HCT116 (cell line): ENCODE data around the gene TYROBP. TPM values are rescaled to one million over a fixed set of nuclear protein-coding genes. Genes with fewer than 3 reads are reported as not detected.

Experiments
- ATAC-seq: fragments of 200-7000 bp; cut with Tn5 transposase; 2 replicates; pipeline ENCODE4 v1.9.1; 2020; ENCODE audit warnings: mild to moderate bottlenecking, moderate library complexity
- BruUV-seq: library from RNA; stranded (reverse); fragments of 400-500 nt; replicated peaks from 2 replicates; lab custom pipeline; 2021; lab: Mats Ljungman, UMichigan
- CTCF ChIA-PET: fragments of 300-600 bp; sonication (Branson Sonifier 250); formaldehyde crosslinking; loops from one replicate; lab custom pipeline; 2021; ENCODE audit warnings: antibody characterized with exemption; lab: Charles Lee
- POLR2A ChIA-PET: fragments of 300-600, 350-600 bp; sonication (Branson Sonifier 250); formaldehyde crosslinking; loops from one replicate; lab custom pipeline; 2021; ENCODE audit warnings: antibody characterized with exemption; lab: Charles Lee
- RAD21 ChIA-PET, 2 experiments: fragments of 300-600 bp; sonication (Branson Sonifier 250); formaldehyde crosslinking; loops; one replicate each; lab custom pipeline; 2023; ENCODE audit warnings: low total read pairs in 2 of 2; ENCODE audit not compliant: uncharacterized antibody in 2 of 2, unreplicated experiment in 2 of 2, low non-redundant PET in 1 of 2; lab: Charles Lee
- DNase-seq: peaks from one replicate; pipeline ENCODE4 v3.0.0-alpha.2; 2010; ENCODE audit warnings: low read depth, low spot score
- H2AFZ ChIP-seq: fragments of 200-600 bp; shearing (Covaris generic), sonication (generic); 2 replicates; pipeline ENCODE4 v1.6.1; 2017; ENCODE audit warnings: low read depth, mixed run types, mixed read lengths, antibody characterized with exemption, low read length; ENCODE audit not compliant: poor library complexity, severe bottlenecking
- H3K27ac ChIP-seq: 2 replicates; pipeline ENCODE4 v1.5.1; 2012; ENCODE audit warnings: low read depth, low read length
- H3K27me3 ChIP-seq: fragments of 200-600 bp; sonication (generic); 2 replicates; pipeline ENCODE4 v1.6.1; 2016; ENCODE audit warnings: mixed run types, low read length, mixed read lengths; ENCODE audit not compliant: insufficient read depth
- H3K36me3 ChIP-seq, 2 experiments: fragments of 200-500 bp in 1 of 2; fragments of 200-600 bp in 1 of 2; sonication (Bioruptor generic) in 1 of 2; sonication (generic) in 1 of 2; 2 replicates each; pipeline versions ENCODE4 v1.5.1 to v1.6.1; 2014 to 2016; ENCODE audit warnings: low read length in 2 of 2, inconsistent platforms in 1 of 2, mixed read lengths in 1 of 2, mixed run types in 1 of 2; ENCODE audit not compliant: insufficient read depth in 2 of 2, control insufficient read depth in 1 of 2
- H3K4me1 ChIP-seq, 2 experiments: fragments of 200-600 bp in 1 of 2; sonication (generic) in 1 of 2; 2 replicates each; pipeline versions ENCODE4 v1.5.1 to v1.6.1; 2012 to 2017; ENCODE audit warnings: low read length in 2 of 2, inconsistent platforms in 1 of 2, mild to moderate bottlenecking in 1 of 2, mixed read lengths in 1 of 2, mixed run types in 1 of 2, moderate library complexity in 1 of 2; ENCODE audit not compliant: insufficient read depth in 2 of 2, control insufficient read depth in 1 of 2
- H3K4me2 ChIP-seq: fragments of 200-600 bp; sonication (generic); 2 replicates; pipeline ENCODE4 v1.6.1; 2017; ENCODE audit warnings: mixed run types, low read length, mixed read lengths
- H3K4me3 ChIP-seq, 2 experiments: fragments of 200-600 bp in 1 of 2; sonication (generic) in 1 of 2; replicated peaks in 1 of 2; 2 replicates each; pipeline ENCODE4 v1.5.1; 2011 to 2016; ENCODE audit warnings: low read length in 2 of 2, control low read depth in 1 of 2, low read depth in 1 of 2, mild to moderate bottlenecking in 1 of 2, mixed read lengths in 1 of 2, mixed run types in 1 of 2
- H3K79me2 ChIP-seq: fragments of 200-600 bp; sonication (generic); 2 replicates; pipeline ENCODE4 v1.6.1; 2017; ENCODE audit warnings: mild to moderate bottlenecking, mixed run types, low read length, moderate library complexity, mixed read lengths; ENCODE audit not compliant: insufficient read depth
- H3K9ac ChIP-seq: fragments of 200-600 bp; sonication (generic); 2 replicates; pipeline ENCODE4 v1.6.1; 2016; ENCODE audit warnings: low read length, mixed read lengths
- H3K9me2 ChIP-seq: fragments of 200-600 bp; sonication (generic), shearing (Covaris generic); 2 replicates; pipeline ENCODE4 v1.6.1; 2017; ENCODE audit warnings: mixed run types, mild to moderate bottlenecking, moderate library complexity; ENCODE audit not compliant: insufficient read depth
- H3K9me3 ChIP-seq, 2 experiments: fragments of 200-500 bp in 1 of 2; fragments of 200-600 bp in 1 of 2; sonication (Bioruptor generic) in 1 of 2; sonication (generic) in 1 of 2; 2 replicates each; pipeline ENCODE4 v1.6.1; 2014 to 2017; ENCODE audit warnings: low read length in 2 of 2, mixed read lengths in 2 of 2, inconsistent platforms in 1 of 2, low read depth in 1 of 2, mild to moderate bottlenecking in 1 of 2, mixed run types in 1 of 2, moderate library complexity in 1 of 2; ENCODE audit not compliant: control insufficient read depth in 1 of 2, insufficient read depth in 1 of 2
- H4K20me1 ChIP-seq: fragments of 200-600 bp; sonication (generic), shearing (Covaris generic); 2 replicates; pipeline ENCODE4 v1.6.1; 2017; ENCODE audit warnings: mixed run types, mild to moderate bottlenecking, moderate library complexity; ENCODE audit not compliant: insufficient read depth
- EZH2 ChIP-seq: fragments of 200-600 bp; sonication (generic); IDR thresholded peaks from 2 replicates; pipeline ENCODE4 v1.6.1; 2017; ENCODE audit warnings: antibody characterized with exemption, mixed run types
- POLR2A ChIP-seq: IDR thresholded peaks from 2 replicates; pipeline ENCODE4 v1.7.0; 2011; ENCODE audit warnings: borderline replicate concordance; ENCODE audit not compliant: insufficient read depth, insufficient read length; ENCODE audit errors: extremely low read depth
- POLR2AphosphoS5 ChIP-seq: IDR thresholded peaks from 2 replicates; pipeline ENCODE4 v1.6.1; 2011; ENCODE audit warnings: mild to moderate bottlenecking, low read depth, low read length, moderate library complexity
- RAD21 ChIP-seq: IDR thresholded peaks from 2 replicates; pipeline ENCODE4 v1.6.1; 2012; ENCODE audit warnings: low read depth, mild to moderate bottlenecking
- SIN3A ChIP-seq: IDR thresholded peaks from 2 replicates; pipeline ENCODE4 v1.6.1; 2012; ENCODE audit warnings: low read depth
- ZNF274 ChIP-seq: fragments of 200-500 bp; sonication (Bioruptor generic); IDR thresholded peaks from 2 replicates; pipeline ENCODE4 v1.6.1; 2014; ENCODE audit warnings: mild to moderate bottlenecking, low read depth, low read length, inconsistent platforms
- intact Hi-C: fragments of 100-400 bp; cut with micrococcal nuclease; formaldehyde crosslinking; loops from 2 replicates; pipeline ENCODE4 v1.10.0; 2022
- total RNA-seq: library from RNA; stranded (reverse); gene quantifications from one replicate; pipeline ENCODE4 v1.2.1, GENCODE V29; 2021; ENCODE audit not compliant: unreplicated experiment
- TF ChIP-seq, protein P1 (sequence below): IDR thresholded peaks from 2 replicates; pipeline ENCODE4 v1.6.1; 2012
- TF ChIP-seq, protein P2 (sequence below): IDR thresholded peaks from 2 replicates; pipeline ENCODE4 v1.6.1; 2012

Gene TYROBP
- total RNA-seq, 1 experiment from 2014 or later, result 0.49 TPM

DNA sequence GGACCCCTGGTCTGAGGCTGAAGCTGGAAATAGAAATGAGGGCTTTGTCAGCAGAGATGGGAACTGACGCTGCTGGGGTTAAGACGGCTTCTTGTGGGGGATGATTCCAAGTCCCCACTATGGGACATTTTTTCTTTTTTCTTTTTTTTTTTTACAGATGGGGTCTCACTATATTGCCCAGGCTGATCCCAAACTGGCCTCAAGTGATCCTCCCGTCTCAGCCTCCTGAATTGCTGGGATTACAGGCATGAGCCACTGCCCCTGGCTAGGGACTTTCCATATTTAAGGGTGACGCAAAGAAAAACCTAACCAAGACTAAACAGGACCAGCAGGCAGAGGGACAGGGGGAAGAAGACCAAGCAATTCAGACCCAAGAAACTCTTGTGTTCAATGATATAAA is 38.1 kb upstream of the TYROBP start:
- TF ChIP-seq, protein P1, sequence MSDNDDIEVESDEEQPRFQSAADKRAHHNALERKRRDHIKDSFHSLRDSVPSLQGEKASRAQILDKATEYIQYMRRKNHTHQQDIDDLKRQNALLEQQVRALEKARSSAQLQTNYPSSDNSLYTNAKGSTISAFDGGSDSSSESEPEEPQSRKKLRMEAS, result no peak
- no peak for TF ChIP-seq RAD21
- TF ChIP-seq EZH2, result no peak
- TF ChIP-seq, all 23 proteins: peak for 0
- no peak for ATAC-seq
- Histone ChIP-seq H3K27ac (no peak overlapping the region), H3K79me2 (no peaks in the 10 kb centered on the region), H3K36me3 (no peaks in the 10 kb centered on the region; a peak in 2 of 4 replicates), H2AFZ (no peak overlapping the region), H3K9me3 (no peaks in the 10 kb centered on the region), H3K4me3 (no peak overlapping the region), H3K4me1 (peaks cover 0 to 5% of the 10 kb centered on the region in 2 experiments; a peak in 2 of 4 replicates), H3K9ac (no peak overlapping the region), H3K4me2 (no peak overlapping the region), H3K27me3 (no peaks in the 10 kb centered on the region), H3K9me2 (no peaks in the 10 kb centered on the region), H4K20me1 (no peaks in the 10 kb centered on the region)
- ChIA-PET CTCF (interaction anchor here (1.2 kb wide), 1 partner anchor 23 kb away, joined by 4 read pairs; no protein-coding TSS in a partner anchor), RAD21 (no interaction called here), POLR2A (no interaction called here)
- intact Hi-C loops, result no loop called here
- no TSS peak for BruUV-seq
- no peak for DNase-seq

DNA sequence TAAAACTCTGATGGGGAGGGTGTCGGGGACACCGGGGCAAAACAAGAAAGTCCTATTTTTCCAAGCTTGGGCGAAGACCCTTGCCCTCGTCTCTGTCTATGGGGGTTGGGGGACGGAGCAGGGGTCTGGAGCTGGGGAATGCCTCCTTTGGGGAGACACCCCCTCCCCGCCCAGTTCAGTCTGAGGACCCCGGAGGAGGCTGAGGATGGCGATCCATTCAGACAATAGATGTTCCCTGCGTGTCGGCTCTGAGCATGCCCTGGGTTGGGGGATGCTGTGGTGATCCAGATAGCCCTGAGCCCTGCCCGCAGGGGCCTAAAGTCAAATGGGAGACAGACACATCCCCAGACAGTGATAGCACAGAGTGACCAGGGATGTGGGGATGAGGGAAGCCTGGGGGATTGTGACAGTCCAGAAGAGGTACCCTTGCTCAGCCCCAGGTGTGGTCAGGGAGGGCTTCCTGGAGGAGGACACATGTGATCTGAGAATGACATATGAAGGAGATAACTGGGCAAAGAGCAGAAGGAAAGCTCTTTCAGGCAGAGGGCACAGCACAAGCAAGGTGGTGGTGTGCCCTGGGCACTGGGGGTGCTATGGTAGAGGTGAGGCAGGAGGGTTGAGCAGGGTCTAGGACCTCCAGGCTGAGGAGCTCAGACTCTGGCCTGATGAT is 37.2 kb upstream of the TYROBP start:
- H3K9ac ChIP-seq, result no peak overlapping the region
- no peaks in the 10 kb centered on the region for H4K20me1 ChIP-seq
- no peak overlapping the region for H2AFZ ChIP-seq
- ChIA-PET CTCF (no interaction called here), POLR2A (no interaction called here), RAD21 (no interaction called here)
- no peaks in the 10 kb centered on the region for H3K79me2 ChIP-seq
- no peaks in the 10 kb centered on the region for H3K9me2 ChIP-seq
- TF ChIP-seq ZNF274 (no peak), POLR2AphosphoS5 (no peak), POLR2A (no peak), EZH2 (no peak), SIN3A (no peak), RAD21 (no peak)
- TF ChIP-seq, protein P2, sequence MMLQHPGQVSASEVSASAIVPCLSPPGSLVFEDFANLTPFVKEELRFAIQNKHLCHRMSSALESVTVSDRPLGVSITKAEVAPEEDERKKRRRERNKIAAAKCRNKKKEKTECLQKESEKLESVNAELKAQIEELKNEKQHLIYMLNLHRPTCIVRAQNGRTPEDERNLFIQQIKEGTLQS, result no peak
- ATAC-seq (no peak), DNase-seq (no peak)
- H3K9me3 ChIP-seq, result no peaks in the 10 kb centered on the region
- no peak overlapping the region for H3K27ac ChIP-seq
- no TSS peak for BruUV-seq
- no peak overlapping the region for H3K4me3 ChIP-seq
- H3K4me1 ChIP-seq, result peaks cover 0 to 5% of the 10 kb centered on the region in 2 experiments; a peak in 2 of 4 replicates
- H3K36me3 ChIP-seq, result no peaks in the 10 kb centered on the region; a peak in 2 of 4 replicates
- no peaks in the 10 kb centered on the region for H3K27me3 ChIP-seq
- H3K4me2 ChIP-seq, result no peak overlapping the region
- intact Hi-C loops, result no loop called here
